Keratinocyte (primary cell): ENCODE measurements around the gene RCAN2. TPM values are rescaled to one million over a fixed set of nuclear protein-coding genes. Genes with fewer than 3 reads are reported as not detected.

Experiments
- DNase-seq: peaks from one replicate; pipeline ENCODE4 v3.0.0-alpha.2; 2011; ENCODE audit warnings: low read depth, missing footprints, low spot score
- FAIRE-seq: peaks from 2 replicates; lab custom pipeline; 2011; peaks lifted over from hg19 to GRCh38; lab: Jason Lieb, UNC
- H2AFZ ChIP-seq: 2 replicates; pipeline ENCODE4 v1.6.0; 2012; ENCODE audit warnings: low read length, control low read depth, inconsistent platforms; ENCODE audit not compliant: control insufficient read depth
- H3K27ac ChIP-seq: 2 replicates; pipeline ENCODE4 v1.5.1; 2011; ENCODE audit warnings: low read length; ENCODE audit not compliant: control insufficient read depth, insufficient read depth
- H3K27me3 ChIP-seq: 3 replicates; pipeline ENCODE4 v1.6.0; 2011; ENCODE audit warnings: low read length; ENCODE audit not compliant: control insufficient read depth, insufficient read depth; ENCODE audit errors: extremely low read depth
- H3K36me3 ChIP-seq, 2 experiments: 2 replicates in 1 of 2; 3 replicates in 1 of 2; pipeline ENCODE4 v1.5.1; 2011; ENCODE audit warnings: low read length in 2 of 2, mild to moderate bottlenecking in 1 of 2; ENCODE audit not compliant: control insufficient read depth in 2 of 2, insufficient read depth in 2 of 2; ENCODE audit errors: extremely low read depth in 1 of 2
- H3K4me1 ChIP-seq: 3 replicates; pipeline ENCODE4 v1.5.1; 2011; ENCODE audit warnings: low read length; ENCODE audit not compliant: control insufficient read depth, insufficient read depth; ENCODE audit errors: extremely low read depth
- H3K4me2 ChIP-seq: 3 replicates; pipeline ENCODE4 v1.6.0; 2011; ENCODE audit warnings: low read depth, low read length; ENCODE audit not compliant: control insufficient read depth, insufficient read depth; ENCODE audit errors: extremely low read depth
- H3K4me3 ChIP-seq, 3 experiments: fragments of 200-600 bp in 1 of 3; sonication (generic) in 1 of 3; 2 replicates in 2 of 3; 3 replicates in 1 of 3; pipeline ENCODE4 v1.5.1; 2011 to 2016; ENCODE audit warnings: low read length in 3 of 3, mild to moderate bottlenecking in 3 of 3, control low read depth in 2 of 3, inconsistent platforms in 1 of 3, low read depth in 1 of 3, mixed read lengths in 1 of 3, mixed run types in 1 of 3, moderate library complexity in 1 of 3; ENCODE audit not compliant: control insufficient read depth in 2 of 3, insufficient read depth in 2 of 3; ENCODE audit errors: extremely low read depth in 1 of 3
- H3K79me2 ChIP-seq: 2 replicates; pipeline ENCODE4 v1.6.0; 2012; ENCODE audit warnings: low read length; ENCODE audit not compliant: control insufficient read depth, insufficient read depth
- H3K9ac ChIP-seq: 3 replicates; pipeline ENCODE4 v1.6.0; 2011; ENCODE audit warnings: low read length; ENCODE audit not compliant: control insufficient read depth, insufficient read depth; ENCODE audit errors: extremely low read depth
- H3K9me1 ChIP-seq: 3 replicates; pipeline ENCODE4 v1.6.0; 2011; ENCODE audit warnings: low read length; ENCODE audit not compliant: control insufficient read depth, insufficient read depth; ENCODE audit errors: extremely low read depth
- H3K9me3 ChIP-seq: 2 replicates; pipeline ENCODE4 v1.5.1; 2012; ENCODE audit warnings: low read depth, low read length; ENCODE audit not compliant: control insufficient read depth
- H4K20me1 ChIP-seq: 3 replicates; pipeline ENCODE4 v1.6.0; 2011; ENCODE audit warnings: low read length; ENCODE audit not compliant: control insufficient read depth, insufficient read depth; ENCODE audit errors: extremely low read depth
- EZH2 ChIP-seq: IDR thresholded peaks from one replicate; pipeline ENCODE4 v1.6.1; 2012; ENCODE audit warnings: inconsistent platforms, mild to moderate bottlenecking, low read length, moderate library complexity
- dilution Hi-C: fragments of 300-500 bp; cut with MboI; formaldehyde crosslinking; loops from one replicate; pipeline ENCODE4 v1.7.0; 2020; ENCODE audit warnings: low sequenced_read_pairs; ENCODE audit not compliant: extremely low pct_ligation_motif_present
- polyA plus RNA-seq, 5 experiments: library from polyadenylated mRNA; depleted of rRNA in 3 of 5; stranded (reverse) in 3 of 5; stranded (forward) in 1 of 5; unstranded in 1 of 5; fragments of >200 nt; gene quantifications; 1 replicate in 1 of 5; 2 replicates in 3 of 5; 3 replicates in 1 of 5; pipeline versions ENCODE4 v1.2.1 to v1.2.3, GENCODE V29; 2011 to 2012; ENCODE audit warnings: missing spikeins in 2 of 5, low read depth in 1 of 5, low replicate concordance in 1 of 5
- TF ChIP-seq, protein P1 (sequence below), 3 experiments: IDR thresholded peaks in 1 of 3; conservative IDR thresholded peaks in 1 of 3; optimal IDR thresholded peaks in 1 of 3; 2 replicates in 2 of 3; 3 replicates in 1 of 3; pipeline versions ENCODE3 to v1.5.1; 2011; ENCODE audit warnings: low read length in 3 of 3, mild to moderate bottlenecking in 3 of 3, moderate library complexity in 2 of 3, control low read depth in 1 of 3, inconsistent platforms in 1 of 3; ENCODE audit not compliant: insufficient read depth in 2 of 3; ENCODE audit errors: extremely low read depth in 1 of 3

RCAN2 gene
- polyA plus RNA-seq, 1 donor (not counting 4 experiments of a cell fraction or from before 2014, with no cell fraction given): not detected

DNA sequence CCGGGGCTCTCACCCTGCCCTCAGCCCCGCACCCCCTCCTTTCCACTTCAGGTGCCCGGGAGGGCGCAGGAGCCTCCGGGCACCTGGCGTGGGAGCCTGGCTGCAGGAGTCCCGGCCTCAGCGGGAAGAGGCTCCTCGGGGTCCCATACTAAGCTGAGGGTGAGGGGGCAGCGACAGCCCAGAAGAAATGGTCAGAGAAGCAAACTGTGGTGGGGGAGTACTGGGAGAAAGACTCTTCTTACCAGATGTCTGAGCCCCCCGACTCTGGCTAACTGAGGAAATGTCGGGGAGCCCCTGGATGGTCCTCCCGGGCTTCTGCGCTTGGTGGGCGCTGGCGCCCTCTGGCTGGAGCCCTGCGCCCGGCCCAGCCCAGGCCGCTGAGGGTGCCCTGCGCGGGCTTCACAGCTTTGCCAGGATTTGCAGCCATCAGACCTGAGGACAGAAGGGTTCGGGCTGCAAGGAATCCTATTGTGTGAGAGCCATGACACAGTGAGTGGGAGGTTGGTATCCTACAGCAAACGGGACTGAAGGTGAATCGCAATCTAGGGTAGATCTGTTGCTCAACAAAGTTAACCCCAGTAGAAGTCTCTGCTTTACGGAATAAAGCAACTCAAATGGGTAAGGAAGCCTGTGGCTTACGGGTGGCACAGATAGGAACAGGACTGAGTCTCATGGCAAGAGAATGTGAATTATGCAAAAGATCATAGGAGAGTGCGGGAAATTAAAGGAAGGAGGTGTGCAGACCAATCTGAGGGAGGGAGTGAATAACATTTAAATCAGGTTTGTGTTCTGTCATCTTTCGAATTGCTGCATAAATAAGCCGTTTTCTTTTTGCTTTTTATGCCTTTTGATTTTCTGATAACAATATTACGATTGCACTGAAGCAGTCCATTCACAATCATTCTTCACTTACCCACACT is 639 bp upstream of the RCAN2 start:
- no peak overlapping the region for H3K9ac ChIP-seq
- dilution Hi-C loops: no loop called here
- no peaks in the 10 kb centered on the region for H3K9me3 ChIP-seq
- H4K20me1 ChIP-seq: no peaks in the 10 kb centered on the region
- H3K27me3 ChIP-seq: peaks cover 52% of the 10 kb centered on the region
- peak overlapping the region; percentile 73 for H3K4me2 ChIP-seq
- no peaks in the 10 kb centered on the region for H3K9me1 ChIP-seq
- no peak for DNase-seq
- peak; percentile 55 for TF ChIP-seq EZH2
- TF ChIP-seq, protein P1, sequence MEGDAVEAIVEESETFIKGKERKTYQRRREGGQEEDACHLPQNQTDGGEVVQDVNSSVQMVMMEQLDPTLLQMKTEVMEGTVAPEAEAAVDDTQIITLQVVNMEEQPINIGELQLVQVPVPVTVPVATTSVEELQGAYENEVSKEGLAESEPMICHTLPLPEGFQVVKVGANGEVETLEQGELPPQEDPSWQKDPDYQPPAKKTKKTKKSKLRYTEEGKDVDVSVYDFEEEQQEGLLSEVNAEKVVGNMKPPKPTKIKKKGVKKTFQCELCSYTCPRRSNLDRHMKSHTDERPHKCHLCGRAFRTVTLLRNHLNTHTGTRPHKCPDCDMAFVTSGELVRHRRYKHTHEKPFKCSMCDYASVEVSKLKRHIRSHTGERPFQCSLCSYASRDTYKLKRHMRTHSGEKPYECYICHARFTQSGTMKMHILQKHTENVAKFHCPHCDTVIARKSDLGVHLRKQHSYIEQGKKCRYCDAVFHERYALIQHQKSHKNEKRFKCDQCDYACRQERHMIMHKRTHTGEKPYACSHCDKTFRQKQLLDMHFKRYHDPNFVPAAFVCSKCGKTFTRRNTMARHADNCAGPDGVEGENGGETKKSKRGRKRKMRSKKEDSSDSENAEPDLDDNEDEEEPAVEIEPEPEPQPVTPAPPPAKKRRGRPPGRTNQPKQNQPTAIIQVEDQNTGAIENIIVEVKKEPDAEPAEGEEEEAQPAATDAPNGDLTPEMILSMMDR (optimal IDR thresholded peaks at IDR 0.05 in 1 of 3, IDR thresholded peaks at IDR 0.05 in 1 of 3, conservative IDR thresholded peaks at IDR 0.05 in 1 of 3; ENCODE audit: extremely low read depth in 1 of 3, insufficient read depth in 2 of 3, low read length in 3 of 3): peak in 2 of 3 experiments; percentile 21 to 47
- peaks cover 4% of the 10 kb centered on the region for H3K4me1 ChIP-seq
- no peak for FAIRE-seq
- peak overlapping the region; percentile 21 for H2AFZ ChIP-seq
- H3K27ac ChIP-seq: no peak overlapping the region
- peak overlapping the region; percentile 41 to 62 (median 49) for H3K4me3 ChIP-seq
- no peaks in the 10 kb centered on the region for H3K36me3 ChIP-seq
- H3K79me2 ChIP-seq: no peaks in the 10 kb centered on the region

DNA sequence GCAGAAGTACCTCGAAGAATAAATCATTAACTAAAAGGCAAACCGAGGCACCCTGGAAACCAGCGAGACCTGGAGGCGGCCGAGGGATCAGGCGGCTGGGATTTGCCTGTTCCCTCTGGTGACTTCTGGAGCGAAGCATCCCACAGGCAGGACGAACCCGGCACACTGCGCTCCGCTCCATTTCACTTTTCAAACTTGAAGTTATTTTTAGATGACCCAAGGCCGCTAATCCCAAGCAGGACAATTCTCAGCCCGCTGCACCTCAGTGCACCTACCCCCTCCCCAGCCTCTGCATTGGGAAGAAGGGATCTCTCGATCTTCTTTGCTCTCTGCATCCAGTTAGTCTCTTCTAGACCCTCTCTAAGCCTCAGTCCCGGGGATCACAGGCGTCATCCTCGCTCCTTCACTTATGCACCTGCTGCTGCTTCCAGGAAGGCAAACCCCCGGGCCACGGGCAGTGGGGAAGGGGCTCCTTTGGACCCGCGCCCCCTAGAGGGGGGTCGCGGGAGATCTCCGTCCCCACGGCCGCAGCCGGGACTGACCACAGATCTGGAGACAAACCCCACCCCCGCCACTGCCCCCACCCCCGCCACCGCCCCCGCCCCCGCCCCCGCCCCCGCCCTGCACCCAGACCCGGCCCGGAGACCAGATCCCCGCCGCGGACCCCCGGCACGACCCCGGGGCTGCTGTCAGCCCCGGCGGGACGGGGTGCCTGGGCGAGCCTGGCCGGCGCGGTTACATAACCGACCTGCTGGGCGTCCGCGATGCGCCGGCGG is 636 bp downstream of the RCAN2 start:
- DNase-seq: no peak
- dilution Hi-C loops: no loop called here

More for the DNA sequence above, 636 bp downstream of the RCAN2 start:
- H3K27ac ChIP-seq: no peak overlapping the region
- H3K4me2 ChIP-seq: peak overlapping the region; percentile 73
- H3K9me1 ChIP-seq: no peaks in the 10 kb centered on the region
- H3K4me1 ChIP-seq: peaks cover 4% of the 10 kb centered on the region
- H3K9ac ChIP-seq: no peak overlapping the region
- H3K79me2 ChIP-seq: no peaks in the 10 kb centered on the region
- FAIRE-seq: no peak
- peak overlapping the region; percentile 41 to 62 (median 43) for H3K4me3 ChIP-seq
- H2AFZ ChIP-seq: no peak overlapping the region
- H3K27me3 ChIP-seq: peaks cover 52% of the 10 kb centered on the region
- H4K20me1 ChIP-seq: no peaks in the 10 kb centered on the region
- peak; percentile 82 for TF ChIP-seq EZH2
- TF ChIP-seq, protein P1 (optimal IDR thresholded peaks at IDR 0.05 in 1 of 3, IDR thresholded peaks at IDR 0.05 in 1 of 3, conservative IDR thresholded peaks at IDR 0.05 in 1 of 3; ENCODE audit: extremely low read depth in 1 of 3, insufficient read depth in 2 of 3, low read length in 3 of 3): no peak
- no peaks in the 10 kb centered on the region for H3K9me3 ChIP-seq
- no peaks in the 10 kb centered on the region for H3K36me3 ChIP-seq
